PFSK-1 (cell line): ENCODE data around the gene IL18.

Source experiments
- FOXP2 ChIP-seq: optimal IDR thresholded peaks from 2 replicates; pipeline ENCODE3; 2011; ENCODE audit warnings: borderline replicate concordance, control low read depth, inconsistent platforms; ENCODE audit not compliant: insufficient read depth; ENCODE audit errors: extremely low read length, extremely low read depth
- POLR2AphosphoS5 ChIP-seq: IDR thresholded peaks from 2 replicates; pipeline ENCODE4 v1.6.1; 2012; ENCODE audit warnings: low read depth, mild to moderate bottlenecking, control low read depth, low read length, moderate library complexity
- SIN3A ChIP-seq: IDR thresholded peaks from 2 replicates; pipeline ENCODE4 v1.6.1; 2012; ENCODE audit warnings: mild to moderate bottlenecking, low read length, moderate library complexity, borderline replicate concordance; ENCODE audit not compliant: insufficient read depth
- TAF1 ChIP-seq: IDR thresholded peaks from 2 replicates; pipeline ENCODE4 v1.6.1; 2012; ENCODE audit warnings: low read length, control low read depth, borderline replicate concordance; ENCODE audit not compliant: insufficient read depth
- TF ChIP-seq, protein P1 (sequence below), 2 experiments: IDR thresholded peaks; 2 replicates each; pipeline versions ENCODE4 v1.6.1 to v1.8.0; 2011 to 2012; ENCODE audit warnings: low read depth in 2 of 2, low read length in 2 of 2, control low read depth in 1 of 2, inconsistent platforms in 1 of 2, mild to moderate bottlenecking in 1 of 2, moderate library complexity in 1 of 2; ENCODE audit not compliant: insufficient read depth in 1 of 2

IL18 gene

DNA sequence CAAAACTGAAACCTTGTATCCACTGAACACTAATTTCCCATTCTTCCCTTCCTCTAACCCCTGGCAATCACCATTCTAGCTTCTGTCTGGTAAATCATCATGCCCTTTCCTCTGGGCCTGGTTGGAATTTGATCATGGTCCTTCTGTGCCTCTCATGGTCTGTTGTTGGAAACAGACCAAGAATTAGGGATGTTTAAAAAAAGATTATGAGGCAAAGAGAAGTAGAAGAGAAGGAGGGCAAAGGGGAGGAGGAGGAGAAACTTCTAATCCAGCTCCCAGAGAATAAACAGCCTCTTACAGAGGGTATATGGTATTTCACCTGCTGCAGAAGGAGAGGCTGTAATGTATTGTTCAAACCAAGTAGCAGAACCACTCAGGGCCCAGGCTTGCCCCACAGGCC is 22.0 kb upstream of the IL18 start:
- TF ChIP-seq, protein P1, sequence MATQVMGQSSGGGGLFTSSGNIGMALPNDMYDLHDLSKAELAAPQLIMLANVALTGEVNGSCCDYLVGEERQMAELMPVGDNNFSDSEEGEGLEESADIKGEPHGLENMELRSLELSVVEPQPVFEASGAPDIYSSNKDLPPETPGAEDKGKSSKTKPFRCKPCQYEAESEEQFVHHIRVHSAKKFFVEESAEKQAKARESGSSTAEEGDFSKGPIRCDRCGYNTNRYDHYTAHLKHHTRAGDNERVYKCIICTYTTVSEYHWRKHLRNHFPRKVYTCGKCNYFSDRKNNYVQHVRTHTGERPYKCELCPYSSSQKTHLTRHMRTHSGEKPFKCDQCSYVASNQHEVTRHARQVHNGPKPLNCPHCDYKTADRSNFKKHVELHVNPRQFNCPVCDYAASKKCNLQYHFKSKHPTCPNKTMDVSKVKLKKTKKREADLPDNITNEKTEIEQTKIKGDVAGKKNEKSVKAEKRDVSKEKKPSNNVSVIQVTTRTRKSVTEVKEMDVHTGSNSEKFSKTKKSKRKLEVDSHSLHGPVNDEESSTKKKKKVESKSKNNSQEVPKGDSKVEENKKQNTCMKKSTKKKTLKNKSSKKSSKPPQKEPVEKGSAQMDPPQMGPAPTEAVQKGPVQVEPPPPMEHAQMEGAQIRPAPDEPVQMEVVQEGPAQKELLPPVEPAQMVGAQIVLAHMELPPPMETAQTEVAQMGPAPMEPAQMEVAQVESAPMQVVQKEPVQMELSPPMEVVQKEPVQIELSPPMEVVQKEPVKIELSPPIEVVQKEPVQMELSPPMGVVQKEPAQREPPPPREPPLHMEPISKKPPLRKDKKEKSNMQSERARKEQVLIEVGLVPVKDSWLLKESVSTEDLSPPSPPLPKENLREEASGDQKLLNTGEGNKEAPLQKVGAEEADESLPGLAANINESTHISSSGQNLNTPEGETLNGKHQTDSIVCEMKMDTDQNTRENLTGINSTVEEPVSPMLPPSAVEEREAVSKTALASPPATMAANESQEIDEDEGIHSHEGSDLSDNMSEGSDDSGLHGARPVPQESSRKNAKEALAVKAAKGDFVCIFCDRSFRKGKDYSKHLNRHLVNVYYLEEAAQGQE (IDR thresholded peaks at IDR 0.05; ENCODE audit: insufficient read depth in 1 of 2, low read depth in 2 of 2, low read length in 2 of 2) = no peak
- TF ChIP-seq POLR2AphosphoS5 (no peak), TAF1 (no peak), SIN3A (no peak), FOXP2 (no peak)

- TF ChIP-seq SIN3A (no peak), TAF1 (no peak), FOXP2 (no peak), POLR2AphosphoS5 (no peak)
- TF ChIP-seq, protein P1 (IDR thresholded peaks at IDR 0.05; ENCODE audit: insufficient read depth in 1 of 2, low read depth in 2 of 2, low read length in 2 of 2) = no peak
These were observed 19.0 kb upstream of the IL18 start for GRCh38 chr11:112182867-112183266.

DNA sequence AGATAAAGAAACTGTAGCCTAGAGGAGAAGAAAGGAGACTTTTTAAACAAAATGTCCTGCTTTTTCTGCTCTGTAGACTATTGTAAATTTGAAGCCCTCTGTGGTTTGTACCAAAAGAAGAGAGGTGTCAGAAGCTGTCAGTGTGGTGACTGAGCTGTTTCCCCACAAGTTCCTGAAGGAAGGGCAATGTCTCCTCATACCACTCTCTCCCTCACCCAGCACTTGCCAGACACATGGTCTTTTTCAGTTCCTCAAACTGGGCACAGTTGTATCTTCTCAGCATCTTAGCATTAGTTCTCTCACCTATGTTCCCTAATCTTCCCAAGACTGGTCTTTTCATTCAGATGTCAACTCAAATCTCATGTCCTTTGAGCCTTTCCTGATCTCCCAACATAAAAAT is 15.7 kb upstream of the IL18 start:
- TF ChIP-seq FOXP2 (no peak), POLR2AphosphoS5 (no peak), SIN3A (no peak), TAF1 (no peak)

DNA sequence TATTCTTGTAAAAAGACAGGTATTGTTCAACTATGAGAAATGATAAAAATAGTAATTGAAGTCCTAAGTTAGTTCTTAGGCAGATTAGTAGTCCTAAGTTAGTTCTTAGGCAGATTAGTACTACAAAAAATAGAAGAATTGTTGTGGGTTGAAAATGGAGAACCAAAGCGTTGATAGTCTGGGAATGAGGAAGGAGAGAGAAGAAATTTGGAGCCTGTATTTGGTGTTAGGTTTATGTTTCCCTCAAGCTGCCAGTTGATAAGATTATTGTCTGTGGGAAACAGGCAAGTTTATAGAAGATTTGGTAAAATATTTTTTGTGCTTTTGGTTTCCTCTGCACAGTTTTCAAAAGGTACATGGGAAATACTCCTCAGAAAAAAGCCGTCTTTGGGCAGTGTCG is 15.0 kb upstream of the IL18 start:
- no peak for TF ChIP-seq SIN3A
- TF ChIP-seq, protein P1 (IDR thresholded peaks at IDR 0.05; ENCODE audit: insufficient read depth in 1 of 2, low read depth in 2 of 2, low read length in 2 of 2) = no peak
- no peak for TF ChIP-seq TAF1
- TF ChIP-seq POLR2AphosphoS5 = no peak
- TF ChIP-seq FOXP2 = no peak

- TF ChIP-seq SIN3A (no peak), TAF1 (no peak), POLR2AphosphoS5 (no peak), FOXP2 (no peak)
- TF ChIP-seq, protein P1 (IDR thresholded peaks at IDR 0.05; ENCODE audit: insufficient read depth in 1 of 2, low read depth in 2 of 2, low read length in 2 of 2) = no peak
These were observed 14.5 kb upstream of the IL18 start for GRCh38 chr11:112178428-112178827.
